B cell (primary cell): ENCODE data around the gene EHD1. TPM values are rescaled to one million over a fixed set of nuclear protein-coding genes. Genes with fewer than 3 reads are reported as not detected.

ENCODE experiments used
- ATAC-seq: fragments of 200-7000 bp; cut with Tn5 transposase; one replicate; pipeline ENCODE4 v1.10.0; 2021; ENCODE audit warnings: low read depth, mild to moderate bottlenecking, moderate number of reproducible peaks, moderate library complexity
- CTCF ChIA-PET: fragments of 350-600 bp; sonication (Branson Sonifier 250); formaldehyde crosslinking; loops from one replicate; lab custom pipeline; 2021; ENCODE audit warnings: antibody characterized with exemption, inconsistent platforms; lab: Charles Lee
- POLR2A ChIA-PET: fragments of 350-600 bp; sonication (Branson Sonifier 250); formaldehyde crosslinking; loops from one replicate; lab custom pipeline; 2021; ENCODE audit warnings: antibody characterized with exemption; lab: Charles Lee
- DNase-seq: peaks from one replicate; pipeline ENCODE4 v3.0.0; 2013
- H2AFZ ChIP-seq: 2 replicates; pipeline ENCODE4 v1.6.1; 2012; ENCODE audit warnings: mild to moderate bottlenecking, low read depth, low read length; ENCODE audit not compliant: insufficient read depth, poor library complexity, severe bottlenecking
- H3K27ac ChIP-seq, 2 donors: 1 replicate in 1 of 2; 2 replicates in 1 of 2; pipeline ENCODE4 v1.5.1; 2012 to 2013; ENCODE audit warnings: low read length in 2 of 2, mild to moderate bottlenecking in 2 of 2, moderate library complexity in 1 of 2
- H3K27me3 ChIP-seq, 4 experiments: fragments of 200-600 bp in 1 of 4; sonication (generic) in 1 of 4; replicated peaks in 1 of 4; 1 replicate in 2 of 4; 2 replicates in 2 of 4; pipeline versions ENCODE4 v1.6.1 to v1.7.0; 2013 to 2016; ENCODE audit warnings: low read length in 3 of 4, mild to moderate bottlenecking in 2 of 4, mixed read lengths in 1 of 4, moderate library complexity in 1 of 4; ENCODE audit not compliant: insufficient read depth in 4 of 4, control insufficient read depth in 3 of 4; ENCODE audit errors: control extremely low read depth in 1 of 4
- H3K36me3 ChIP-seq, 2 experiments: replicated peaks in 1 of 2; 1 replicate in 1 of 2; 2 replicates in 1 of 2; pipeline versions ENCODE4 v1.6.1 to v1.7.1; 2013; ENCODE audit warnings: low read length in 1 of 2; ENCODE audit not compliant: insufficient read depth in 2 of 2, control insufficient read depth in 1 of 2; ENCODE audit errors: control extremely low read depth in 1 of 2, extremely low read depth in 1 of 2
- H3K4me1 ChIP-seq, 2 donors: fragments of 200-600 bp in 1 of 2; sonication (generic) in 1 of 2; 1 replicate in 1 of 2; 2 replicates in 1 of 2; pipeline versions ENCODE4 v1.5.1 to v1.6.1; 2013 to 2017; ENCODE audit warnings: low read length in 2 of 2; ENCODE audit not compliant: control insufficient read depth in 2 of 2, insufficient read depth in 2 of 2
- H3K4me2 ChIP-seq: replicated peaks from 2 replicates; pipeline ENCODE3; 2012; ENCODE audit warnings: mild to moderate bottlenecking, low read depth, low read length; ENCODE audit not compliant: poor library complexity, severe bottlenecking
- H3K4me3 ChIP-seq, 5 experiments: fragments of 200-600 bp in 1 of 5; sonication (generic) in 1 of 5; 1 replicate in 3 of 5; 2 replicates in 2 of 5; pipeline versions ENCODE4 v1.5.1 to v1.7.0; 2011 to 2016; ENCODE audit warnings: low read length in 4 of 5, mild to moderate bottlenecking in 4 of 5, low read depth in 2 of 5, control low read depth in 1 of 5, moderate library complexity in 1 of 5; ENCODE audit not compliant: insufficient read depth in 1 of 5; ENCODE audit errors: control extremely low read depth in 1 of 5, extremely low read depth in 1 of 5
- H3K79me2 ChIP-seq: fragments of 200-600 bp; sonication (generic); one replicate; pipeline ENCODE4 v1.6.0; 2016; ENCODE audit warnings: low read length; ENCODE audit not compliant: control insufficient read depth, insufficient read depth
- H3K9ac ChIP-seq: fragments of 200-600 bp; sonication (generic); 2 replicates; pipeline ENCODE4 v1.6.1; 2017; ENCODE audit warnings: mild to moderate bottlenecking, low read length, moderate library complexity
- H3K9me3 ChIP-seq, 3 donors: one replicate each; pipeline versions ENCODE4 v1.6.1 to v1.7.1; 2013; ENCODE audit warnings: low read length in 2 of 3; ENCODE audit not compliant: control insufficient read depth in 2 of 3, insufficient read depth in 1 of 3; ENCODE audit errors: control extremely low read depth in 1 of 3
- H4K20me1 ChIP-seq: 2 replicates; pipeline ENCODE4 v1.6.0; 2012; ENCODE audit warnings: mild to moderate bottlenecking, low read length; ENCODE audit not compliant: insufficient read depth, control insufficient read depth, poor library complexity, severe bottlenecking
- H3K27ac Mint-ChIP-seq: one replicate; pipeline ENCODE4 v1.8.0; 2021; ENCODE audit warnings: mixed read lengths
- H3K27me3 Mint-ChIP-seq: one replicate; pipeline ENCODE4 v1.8.0; 2021; ENCODE audit warnings: mixed read lengths
- H3K4me1 Mint-ChIP-seq: one replicate; pipeline ENCODE4 v1.8.0; 2021; ENCODE audit warnings: mixed read lengths
- H3K4me3 Mint-ChIP-seq: one replicate; pipeline ENCODE4 v1.8.0; 2021; ENCODE audit warnings: mixed read lengths
- H3K9me3 Mint-ChIP-seq: one replicate; pipeline ENCODE4 v1.8.0; 2022; ENCODE audit warnings: mixed read lengths; ENCODE audit not compliant: insufficient read depth
- CTCF ChIP-seq: fragments of 200-600 bp; IDR thresholded peaks from one replicate; pipeline ENCODE4 v1.8.0; 2022; ENCODE audit warnings: antibody characterized with exemption, mild to moderate bottlenecking
- EZH2 ChIP-seq: IDR thresholded peaks from 2 replicates; pipeline ENCODE4 v1.6.1; 2012; ENCODE audit warnings: borderline replicate concordance, low read depth, mild to moderate bottlenecking, moderate library complexity, low read length; ENCODE audit not compliant: insufficient read depth, poor library complexity, severe bottlenecking
- WGBS: methylation state at CpG from one replicate; pipeline ENCODE4 v1.1.5; 2013; ENCODE audit warnings: missing lambda C conversion rate; ENCODE audit not compliant: insufficient coverage; 5-methylcytosine and 5-hydroxymethylcytosine counted together
- intact Hi-C: fragments of 100-400 bp; cut with micrococcal nuclease; formaldehyde crosslinking; loops from one replicate; pipeline ENCODE4 v1.10.0; 2022
- polyA plus RNA-seq: library from polyadenylated mRNA; depleted of rRNA; stranded (reverse); fragments of >200 nt; gene quantifications from 2 replicates; pipeline ENCODE4 v1.2.3, GENCODE V29; 2012
- total RNA-seq, 2 donors: library from RNA; stranded (reverse); fragments of 120-200 nt in 1 of 2; gene quantifications; 1 replicate in 1 of 2; 2 replicates in 1 of 2; pipeline versions ENCODE4 v1.2.3 to v1.2.4, GENCODE V29; 2013 to 2022

Gene EHD1
- total and polyA plus RNA-seq, 2 donors (not counting 1 experiment from before 2014, with no cell fraction given), result 208 to 280 TPM

GRCh38 chr11:64838600-64839334 lies 39.7 kb downstream of the EHD1 start:
- H3K9ac ChIP-seq, result no peak overlapping the region
- no peak overlapping the region for H2AFZ ChIP-seq
- DNase-seq, result no peak
- H3K4me3 ChIP-seq, result no peak overlapping the region
- CTCF ChIA-PET, result no interaction called here
- ATAC-seq, result no peak
- no peaks in the 10 kb centered on the region for H4K20me1 ChIP-seq
- peaks cover 0 to 4% of the 10 kb centered on the region in 2 experiments for H3K36me3 ChIP-seq
- Mint-ChIP-seq H3K27ac (no peak overlapping the region), H3K4me1 (peaks cover 3% of the 10 kb centered on the region), H3K9me3 (no peaks in the 10 kb centered on the region), H3K4me3 (no peak overlapping the region), H3K27me3 (no peaks in the 10 kb centered on the region)
- intact Hi-C loops, result no loop called here
- no peak for TF ChIP-seq EZH2
- TF ChIP-seq CTCF, result no peak
- no peaks in the 10 kb centered on the region for H3K27me3 ChIP-seq
- peaks cover 2 to 8% of the 10 kb centered on the region in 2 donors for H3K4me1 ChIP-seq
- no peaks in the 10 kb centered on the region for H3K9me3 ChIP-seq
- no peak overlapping the region for H3K4me2 ChIP-seq
- whole genome bisulfite sequencing, result 96% methylated on average over 28 of the region's 28 CpGs
- H3K27ac ChIP-seq, result no peak overlapping the region
- peaks cover 9% of the 10 kb centered on the region for H3K79me2 ChIP-seq
- POLR2A ChIA-PET, result no interaction called here

- no peak for DNase-seq
- no peaks in the 10 kb centered on the region for H3K4me1 Mint-ChIP-seq
These were observed 40.5 kb downstream of the EHD1 start for GRCh38 chr11:64837887-64838351.

More at GRCh38 chr11:64837887-64838351, 40.5 kb downstream of the EHD1 start:
- Histone ChIP-seq H3K27me3 (no peaks in the 10 kb centered on the region), H3K79me2 (peaks cover 2% of the 10 kb centered on the region), H3K4me1 (peaks cover 0 to 4% of the 10 kb centered on the region in 2 donors), H3K4me3 (no peak overlapping the region), H3K9ac (no peak overlapping the region), H3K27ac (no peak overlapping the region), H3K4me2 (no peak overlapping the region), H3K9me3 (no peaks in the 10 kb centered on the region), H2AFZ (no peak overlapping the region), H3K36me3 (peaks cover 0 to 8% of the 10 kb centered on the region in 2 experiments), H4K20me1 (no peaks in the 10 kb centered on the region)
- ATAC-seq, result no peak
- CTCF ChIA-PET, result no interaction called here
- intact Hi-C loops, result no loop called here
- WGBS, result 95% methylated on average over 8 of the region's 10 CpGs
- Mint-ChIP-seq H3K27ac (no peak overlapping the region), H3K27me3 (no peaks in the 10 kb centered on the region), H3K9me3 (no peaks in the 10 kb centered on the region), H3K4me3 (no peak overlapping the region)
- POLR2A ChIA-PET, result no interaction called here
- TF ChIP-seq EZH2 (no peak), CTCF (no peak)
